HG02610 (cell line): ENCODE data around the gene MFRP.

Source experiments
- ATAC-seq: cut with Tn5 transposase; IDR thresholded peaks from one replicate; pipeline ENCODE4 v1.9.1; 2021; ENCODE audit warnings: mild to moderate bottlenecking, moderate library complexity; ENCODE audit not compliant: unreplicated experiment

MFRP gene

GRCh38 chr11:119298726-119299125 is 47.8 kb downstream of the MFRP start:
- no peak for ATAC-seq

GRCh38 chr11:119297938-119298337 is 48.6 kb downstream of the MFRP start:
- no peak for ATAC-seq

GRCh38 chr11:119295178-119295577 is 51.3 kb downstream of the MFRP start:
- ATAC-seq, result no peak

- no peak for ATAC-seq
Measured at GRCh38 chr11:119293461-119293860, 53.0 kb downstream of the MFRP start.

- ATAC-seq, result no peak
Measured at GRCh38 chr11:119290894-119291497, 55.5 kb downstream of the MFRP start.
